BJ (cell line): ENCODE results near the gene FHOD3. TPM values are rescaled to one million over a fixed set of nuclear protein-coding genes. Genes with fewer than 3 reads are reported as not detected.

Experiments used
- CTCF ChIA-PET: fragments of 350-600 bp; formaldehyde crosslinking; extraction: SDS; loops from one replicate; lab custom pipeline; 2021; ENCODE audit warnings: antibody characterized with exemption, inconsistent platforms; lab: Yijun Ruan, JAX
- POLR2A ChIA-PET: fragments of 300-600 bp; sonication (Branson Sonifier 250); formaldehyde crosslinking; extraction: SDS; loops from one replicate; lab custom pipeline; 2021; ENCODE audit warnings: antibody characterized with exemption; lab: Charles Lee
- DNase-seq: peaks from one replicate; pipeline ENCODE4 v3.0.0-alpha.2; 2011; ENCODE audit warnings: low read depth
- H3K27me3 ChIP-seq: 2 replicates; pipeline ENCODE4 v1.6.0; 2011; ENCODE audit warnings: low read length; ENCODE audit not compliant: control insufficient read depth, insufficient read depth
- H3K36me3 ChIP-seq: 2 replicates; pipeline ENCODE4 v1.5.1; 2011; ENCODE audit warnings: low read length; ENCODE audit not compliant: control insufficient read depth, insufficient read depth
- H3K4me3 ChIP-seq: 2 replicates; pipeline ENCODE4 v1.5.1; 2011; ENCODE audit warnings: low read depth, mild to moderate bottlenecking, control low read depth, low read length
- CTCF ChIP-seq: IDR thresholded peaks from 2 replicates; pipeline ENCODE4 v1.5.1; 2011; ENCODE audit warnings: low read depth, mild to moderate bottlenecking, control low read depth, inconsistent platforms, low read length, moderate library complexity; ENCODE audit not compliant: insufficient read depth
- polyA plus RNA-seq: library from polyadenylated mRNA; depleted of rRNA; stranded (reverse); fragments of >200 nt; gene quantifications from 2 replicates; pipeline ENCODE4 v1.2.3, GENCODE V29; 2011

Gene FHOD3
- polyA plus RNA-seq, 1 experiment, result 24.6 TPM

GRCh38 chr18:36323421-36323820 is 25.9 kb downstream of the FHOD3 start:
- no peak for DNase-seq
- ChIA-PET POLR2A (no interaction called here), CTCF (interaction anchor here (1.6 kb wide), 1 partner anchor 10 kb away, joined by 3 read pairs; no protein-coding TSS in a partner anchor)
- Histone ChIP-seq H3K36me3 (no peaks in the 10 kb centered on the region), H3K27me3 (no peaks in the 10 kb centered on the region; the same call in 1 of the 2 replicates), H3K4me3 (no peak overlapping the region)
- TF ChIP-seq CTCF, result no peak

GRCh38 chr18:36325846-36326245 is 28.3 kb downstream of the FHOD3 start:
- H3K27me3 ChIP-seq, result no peaks in the 10 kb centered on the region
- POLR2A ChIA-PET, result no interaction called here
- H3K4me3 ChIP-seq, result no peak overlapping the region
- CTCF ChIA-PET, result interaction anchor here (1.1 kb wide), 1 partner anchor 10 kb away, joined by 4 read pairs; no protein-coding TSS in a partner anchor
- no peak for TF ChIP-seq CTCF
- H3K36me3 ChIP-seq, result no peaks in the 10 kb centered on the region
- no peak for DNase-seq

GRCh38 chr18:36326771-36327170 is 29.3 kb downstream of the FHOD3 start:
- CTCF ChIA-PET, result interaction anchor here (1.1 kb wide), 1 partner anchor 9 kb away, joined by 4 read pairs; no protein-coding TSS in a partner anchor

GRCh38 chr18:36327352-36328316 is 30.1 kb downstream of the FHOD3 start:
- DNase-seq, result no peak
- TF ChIP-seq CTCF, result no peak
- ChIA-PET CTCF (no interaction called here), POLR2A (no interaction called here)
- H3K4me3 ChIP-seq, result no peak overlapping the region
- H3K36me3 ChIP-seq, result no peaks in the 10 kb centered on the region
- H3K27me3 ChIP-seq, result no peaks in the 10 kb centered on the region; the same call in 1 of the 2 replicates

More at GRCh38 chr18:36326771-36327170, 29.3 kb downstream of the FHOD3 start:
- DNase-seq, result no peak
- H3K4me3 ChIP-seq, result no peak overlapping the region
- POLR2A ChIA-PET, result no interaction called here
- H3K27me3 ChIP-seq, result no peaks in the 10 kb centered on the region; the same call in 1 of the 2 replicates
- H3K36me3 ChIP-seq, result no peaks in the 10 kb centered on the region
- TF ChIP-seq CTCF, result no peak

GRCh38 chr18:36328385-36328858 is 30.9 kb downstream of the FHOD3 start:
- TF ChIP-seq CTCF, result no peak
- no peak overlapping the region for H3K4me3 ChIP-seq
- CTCF ChIA-PET, result no interaction called here
- POLR2A ChIA-PET, result no interaction called here
- DNase-seq, result no peak
- H3K27me3 ChIP-seq, result no peaks in the 10 kb centered on the region; the same call in 1 of the 2 replicates
- no peaks in the 10 kb centered on the region for H3K36me3 ChIP-seq
